ENCODE data around the gene HAUS3. TPM values are rescaled to one million over a fixed set of nuclear protein-coding genes. Genes with fewer than 3 reads are reported as not detected.

Gene HAUS3
- polyA plus RNA-seq, 1 donor (not counting 4 experiments of a cell fraction or from before 2014, with no cell fraction given): 11.1 TPM

DNA sequence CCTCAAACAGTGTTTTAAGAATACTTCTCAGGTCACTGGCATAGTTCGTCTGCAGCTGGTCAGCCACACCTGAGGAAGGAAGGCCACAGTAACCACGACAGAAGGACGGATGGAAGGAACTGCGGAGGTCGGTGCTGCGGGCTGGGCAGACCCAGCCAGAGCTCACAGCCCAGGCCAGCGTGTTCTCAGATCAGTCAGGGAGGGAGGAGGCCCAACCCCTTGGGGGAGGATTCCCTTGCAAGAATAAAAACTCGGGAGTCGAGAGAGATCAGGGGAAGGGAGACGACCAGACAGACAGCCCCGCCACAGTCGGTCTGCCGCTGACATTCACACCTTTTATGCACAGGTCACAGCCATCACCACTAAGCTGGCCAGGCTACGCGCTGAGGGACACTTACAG lies 31.3 kb upstream of the HAUS3 start:
- Histone ChIP-seq H3K79me2 (ENCODE audit: control insufficient read depth, insufficient read depth, low read length) (no peaks in the 10 kb centered on the region), H3K4me1 (ENCODE audit: control insufficient read depth, extremely low read depth, insufficient read depth, low read length) (no peaks in the 10 kb centered on the region), H3K9me1 (ENCODE audit: control insufficient read depth, extremely low read depth, insufficient read depth, low read length) (no peaks in the 10 kb centered on the region), H3K9ac (ENCODE audit: control insufficient read depth, extremely low read depth, insufficient read depth, low read length) (no peak overlapping the region), H3K36me3 (ENCODE audit: control insufficient read depth in 2 of 2, extremely low read depth in 1 of 2, insufficient read depth in 2 of 2, low read length in 2 of 2) (no peaks in the 10 kb centered on the region), H2AFZ (ENCODE audit: control insufficient read depth, low read length) (no peak overlapping the region), H3K4me2 (ENCODE audit: control insufficient read depth, extremely low read depth, insufficient read depth, low read depth, low read length) (no peak overlapping the region), H3K27me3 (ENCODE audit: control insufficient read depth, extremely low read depth, insufficient read depth, low read length) (no peaks in the 10 kb centered on the region), H3K4me3 (ENCODE audit: control insufficient read depth in 2 of 3, extremely low read depth in 1 of 3, insufficient read depth in 2 of 3, low read depth in 1 of 3, low read length in 3 of 3) (no peak overlapping the region), H4K20me1 (ENCODE audit: control insufficient read depth, extremely low read depth, insufficient read depth, low read length) (no peaks in the 10 kb centered on the region), H3K9me3 (ENCODE audit: control insufficient read depth, low read depth, low read length) (no peaks in the 10 kb centered on the region), H3K27ac (ENCODE audit: control insufficient read depth, insufficient read depth, low read length) (no peak overlapping the region)
- DNase-seq (ENCODE audit: low read depth, low spot score) (no peak), FAIRE-seq (no peak)
- no peak for TF ChIP-seq EZH2 (IDR thresholded peaks at IDR 0.05; ENCODE audit: low read length)
- TF ChIP-seq, protein P1, sequence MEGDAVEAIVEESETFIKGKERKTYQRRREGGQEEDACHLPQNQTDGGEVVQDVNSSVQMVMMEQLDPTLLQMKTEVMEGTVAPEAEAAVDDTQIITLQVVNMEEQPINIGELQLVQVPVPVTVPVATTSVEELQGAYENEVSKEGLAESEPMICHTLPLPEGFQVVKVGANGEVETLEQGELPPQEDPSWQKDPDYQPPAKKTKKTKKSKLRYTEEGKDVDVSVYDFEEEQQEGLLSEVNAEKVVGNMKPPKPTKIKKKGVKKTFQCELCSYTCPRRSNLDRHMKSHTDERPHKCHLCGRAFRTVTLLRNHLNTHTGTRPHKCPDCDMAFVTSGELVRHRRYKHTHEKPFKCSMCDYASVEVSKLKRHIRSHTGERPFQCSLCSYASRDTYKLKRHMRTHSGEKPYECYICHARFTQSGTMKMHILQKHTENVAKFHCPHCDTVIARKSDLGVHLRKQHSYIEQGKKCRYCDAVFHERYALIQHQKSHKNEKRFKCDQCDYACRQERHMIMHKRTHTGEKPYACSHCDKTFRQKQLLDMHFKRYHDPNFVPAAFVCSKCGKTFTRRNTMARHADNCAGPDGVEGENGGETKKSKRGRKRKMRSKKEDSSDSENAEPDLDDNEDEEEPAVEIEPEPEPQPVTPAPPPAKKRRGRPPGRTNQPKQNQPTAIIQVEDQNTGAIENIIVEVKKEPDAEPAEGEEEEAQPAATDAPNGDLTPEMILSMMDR (optimal IDR thresholded peaks at IDR 0.05 in 1 of 3, IDR thresholded peaks at IDR 0.05 in 1 of 3, conservative IDR thresholded peaks at IDR 0.05 in 1 of 3; ENCODE audit: extremely low read depth in 1 of 3, insufficient read depth in 2 of 3, low read length in 3 of 3): no peak
- dilution Hi-C loops (cut with MboI; ENCODE audit: extremely low pct_ligation_motif_present, low sequenced_read_pairs): no loop called here

DNA sequence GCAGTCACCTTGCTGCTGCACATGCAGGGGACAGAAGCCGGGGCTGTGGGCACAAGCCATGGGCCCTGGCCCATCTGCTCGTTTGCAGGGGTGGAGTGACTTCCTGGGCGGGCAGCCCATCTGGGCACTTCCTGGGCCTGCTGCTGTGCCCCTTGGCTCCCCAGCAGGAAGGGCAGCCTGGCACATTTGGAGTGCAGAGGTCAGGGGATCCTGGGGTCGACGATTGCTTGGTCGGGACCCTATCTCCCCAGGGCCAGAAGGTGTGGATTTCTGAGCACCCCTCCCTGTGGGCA lies 30.9 kb upstream of the HAUS3 start:
- Histone ChIP-seq H3K79me2 (ENCODE audit: control insufficient read depth, insufficient read depth, low read length) (no peaks in the 10 kb centered on the region), H3K4me3 (ENCODE audit: control insufficient read depth in 2 of 3, extremely low read depth in 1 of 3, insufficient read depth in 2 of 3, low read depth in 1 of 3, low read length in 3 of 3) (no peak overlapping the region), H3K9ac (ENCODE audit: control insufficient read depth, extremely low read depth, insufficient read depth, low read length) (no peak overlapping the region), H3K27me3 (ENCODE audit: control insufficient read depth, extremely low read depth, insufficient read depth, low read length) (no peaks in the 10 kb centered on the region), H3K27ac (ENCODE audit: control insufficient read depth, insufficient read depth, low read length) (no peak overlapping the region), H3K36me3 (ENCODE audit: control insufficient read depth in 2 of 2, extremely low read depth in 1 of 2, insufficient read depth in 2 of 2, low read length in 2 of 2) (no peaks in the 10 kb centered on the region), H2AFZ (ENCODE audit: control insufficient read depth, low read length) (no peak overlapping the region), H3K4me1 (ENCODE audit: control insufficient read depth, extremely low read depth, insufficient read depth, low read length) (no peaks in the 10 kb centered on the region), H3K9me1 (ENCODE audit: control insufficient read depth, extremely low read depth, insufficient read depth, low read length) (no peaks in the 10 kb centered on the region), H3K9me3 (ENCODE audit: control insufficient read depth, low read depth, low read length) (no peaks in the 10 kb centered on the region), H4K20me1 (ENCODE audit: control insufficient read depth, extremely low read depth, insufficient read depth, low read length) (no peaks in the 10 kb centered on the region), H3K4me2 (ENCODE audit: control insufficient read depth, extremely low read depth, insufficient read depth, low read depth, low read length) (no peak overlapping the region)
- dilution Hi-C loops (cut with MboI; ENCODE audit: extremely low pct_ligation_motif_present, low sequenced_read_pairs): no loop called here
- no peak for DNase-seq (ENCODE audit: low read depth, low spot score)
- TF ChIP-seq EZH2 (IDR thresholded peaks at IDR 0.05; ENCODE audit: low read length): no peak
- TF ChIP-seq, protein P1 (optimal IDR thresholded peaks at IDR 0.05 in 1 of 3, IDR thresholded peaks at IDR 0.05 in 1 of 3, conservative IDR thresholded peaks at IDR 0.05 in 1 of 3; ENCODE audit: extremely low read depth in 1 of 3, insufficient read depth in 2 of 3, low read length in 3 of 3): no peak
- no peak for FAIRE-seq
